GM12892 (cell line): ENCODE data around the gene NUP107.

Experiments
- POLR2A ChIP-seq: IDR thresholded peaks from 2 replicates; pipeline ENCODE4 v1.6.1; 2011; ENCODE audit warnings: low read depth, low read length, control low read depth
- TAF1 ChIP-seq: IDR thresholded peaks from 2 replicates; pipeline ENCODE4 v1.6.1; 2011; ENCODE audit warnings: low read depth, mild to moderate bottlenecking, control low read depth, low read length, borderline replicate concordance

- no peak for TF ChIP-seq POLR2A
- TF ChIP-seq TAF1 = no peak
Measured at GRCh38 chr12:68761901-68762630, 75.3 kb downstream of the NUP107 start.
